Thymus (tissue), 11 donors: ENCODE measurements around the gene PRKAR1A. TPM values are rescaled to one million over a fixed set of nuclear protein-coding genes. Genes with fewer than 3 reads are reported as not detected.
"Not testable (repeated sequence)": the region's sequence is repeated elsewhere in the genome, so short reads cannot be mapped to it uniquely, and the experiment has no call there.

Source experiments
- DNase-seq, 9 donors: peaks; one replicate each; pipeline ENCODE4 v3.0.0-alpha.2; 2013; ENCODE audit warnings: low spot score in 9 of 9, low read depth in 6 of 9, missing footprints in 1 of 9
- H3K27ac ChIP-seq, 2 donors: one replicate each; pipeline ENCODE4 v1.5.1; 2013; ENCODE audit warnings: control low read depth in 1 of 2, low read depth in 1 of 2, low read length in 1 of 2, mild to moderate bottlenecking in 1 of 2, moderate library complexity in 1 of 2
- H3K27me3 ChIP-seq, 2 donors: one replicate each; pipeline ENCODE4 v1.5.1; 2013; ENCODE audit warnings: low read length in 1 of 2; ENCODE audit not compliant: control insufficient read depth in 2 of 2, insufficient read depth in 1 of 2
- H3K36me3 ChIP-seq, 2 donors: one replicate each; pipeline ENCODE4 v1.5.1; 2013; ENCODE audit warnings: low read length in 1 of 2, mild to moderate bottlenecking in 1 of 2, moderate library complexity in 1 of 2; ENCODE audit not compliant: control insufficient read depth in 2 of 2, insufficient read depth in 2 of 2
- H3K4me1 ChIP-seq, 2 donors: one replicate each; pipeline ENCODE4 v1.5.1; 2013; ENCODE audit warnings: low read length in 2 of 2; ENCODE audit not compliant: control insufficient read depth in 2 of 2, insufficient read depth in 2 of 2
- H3K4me3 ChIP-seq, 2 donors: one replicate each; pipeline ENCODE4 v1.5.1; 2013; ENCODE audit warnings: low read length in 2 of 2, control low read depth in 1 of 2, mild to moderate bottlenecking in 1 of 2
- H3K9me3 ChIP-seq, 2 donors: one replicate each; pipeline ENCODE4 v1.5.1; 2013; ENCODE audit warnings: low read length in 1 of 2, mild to moderate bottlenecking in 1 of 2; ENCODE audit not compliant: control insufficient read depth in 2 of 2, insufficient read depth in 1 of 2
- WGBS: extraction: QIAGEN DNeasy Blood & Tissue Kit; methylation state at CpG from one replicate; pipeline ENCODE4 v1.1.7; 2013; 5-methylcytosine and 5-hydroxymethylcytosine counted together
- polyA plus RNA-seq: library from polyadenylated mRNA; stranded (reverse); fragments of 200-250 nt; gene quantifications from one replicate; pipeline ENCODE4 v1.2.3, GENCODE V29; 2013
- total RNA-seq: library from RNA; stranded (reverse); fragments of 120-200 nt; gene quantifications from one replicate; pipeline ENCODE4 v1.2.4, GENCODE V29; 2013
- donor health status: healthy.

The PRKAR1A gene
- total and polyA plus RNA-seq, 2 donors, result 140 to 144 TPM

- H3K27ac ChIP-seq, result peak overlapping the region in 1 of 2 donors; percentile 72
- no peaks in the 10 kb centered on the region for H3K36me3 ChIP-seq
- no peak for DNase-seq
- peaks cover 0 to 29% of the 10 kb centered on the region in 2 donors for H3K4me1 ChIP-seq
- WGBS, result 93% methylated on average over 3 of the region's 3 CpGs
- H3K9me3 ChIP-seq, result no peaks in the 10 kb centered on the region
- no peak overlapping the region for H3K4me3 ChIP-seq
- H3K27me3 ChIP-seq, result peaks cover 0 to 4% of the 10 kb centered on the region in 2 donors
Observed at GRCh38 chr17:68577497-68577821, 65.2 kb downstream of the PRKAR1A start.

- Histone ChIP-seq H3K27me3 (peaks cover 0 to 4% of the 10 kb centered on the region in 2 donors), H3K9me3 (no peaks in the 10 kb centered on the region), H3K27ac (peak overlapping the region in 1 of 2 donors; percentile 51), H3K4me1 (peaks cover 0 to 29% of the 10 kb centered on the region in 2 donors), H3K4me3 (no peak overlapping the region), H3K36me3 (no peaks in the 10 kb centered on the region)
- 93% methylated on average over 3 of the region's 3 CpGs for WGBS
- no peak for DNase-seq
Observed at GRCh38 chr17:68578236-68578635, 66.0 kb downstream of the PRKAR1A start.

- Histone ChIP-seq H3K4me3 (no peak overlapping the region), H3K9me3 (no peaks in the 10 kb centered on the region), H3K27ac (peak overlapping the region; percentile 33 to 62), H3K4me1 (peaks cover 0 to 29% of the 10 kb centered on the region in 2 donors), H3K36me3 (no peaks in the 10 kb centered on the region), H3K27me3 (peaks cover 0 to 4% of the 10 kb centered on the region in 2 donors)
- 94% methylated on average over 8 of the region's 8 CpGs for WGBS
- DNase-seq, result no peak
Observed at GRCh38 chr17:68579194-68579927, 67.1 kb downstream of the PRKAR1A start.

- 87% methylated on average over 6 of the region's 6 CpGs for WGBS
- peak overlapping the region; percentile 60 to 62 for H3K27ac ChIP-seq
- H3K27me3 ChIP-seq, result peaks cover 0 to 4% of the 10 kb centered on the region in 2 donors
- peaks cover 0 to 29% of the 10 kb centered on the region in 2 donors for H3K4me1 ChIP-seq
- no peak overlapping the region for H3K4me3 ChIP-seq
- DNase-seq, result no peak
- H3K36me3 ChIP-seq, result no peaks in the 10 kb centered on the region
- no peaks in the 10 kb centered on the region for H3K9me3 ChIP-seq
Observed at GRCh38 chr17:68580236-68580770, 68.1 kb downstream of the PRKAR1A start.

GRCh38 chr17:68581863-68582645 is 69.8 kb downstream of the PRKAR1A start:
- Histone ChIP-seq H3K36me3 (no peaks in the 10 kb centered on the region), H3K27me3 (peaks cover 0 to 5% of the 10 kb centered on the region in 2 donors), H3K27ac (peak overlapping the region in 1 of 2 donors; percentile 37), H3K4me3 (no peak overlapping the region), H3K9me3 (no peaks in the 10 kb centered on the region), H3K4me1 (peaks cover 0 to 15% of the 10 kb centered on the region in 2 donors)
- DNase-seq, result no peak
- WGBS, result 97% methylated on average over 9 of the region's 9 CpGs

GRCh38 chr17:68582867-68583266 is 70.6 kb downstream of the PRKAR1A start:
- 83% methylated on average over 6 of the region's 6 CpGs for WGBS
- peaks cover 0 to 15% of the 10 kb centered on the region in 2 donors for H3K4me1 ChIP-seq

GRCh38 chr17:68584581-68585303 is 72.5 kb downstream of the PRKAR1A start:
- peaks cover 0 to 5% of the 10 kb centered on the region in 2 donors for H3K27me3 ChIP-seq
- no peak overlapping the region for H3K4me3 ChIP-seq
- DNase-seq, result no peak
- H3K4me1 ChIP-seq, result peaks cover 0 to 7% of the 10 kb centered on the region in 2 donors
- H3K27ac ChIP-seq, result peak overlapping the region in 1 of 2 donors; percentile 1
- WGBS, result 91% methylated on average over 5 of the region's 5 CpGs
- no peaks in the 10 kb centered on the region for H3K36me3 ChIP-seq
- peaks cover 0 to 4% of the 10 kb centered on the region in 2 donors for H3K9me3 ChIP-seq

More at GRCh38 chr17:68582867-68583266, 70.6 kb downstream of the PRKAR1A start:
- not testable (repeated sequence) for H3K36me3 ChIP-seq, H3K27ac ChIP-seq, H3K9me3 ChIP-seq, H3K27me3 ChIP-seq, DNase-seq, H3K4me3 ChIP-seq

GRCh38 chr17:68585643-68586042 is 73.4 kb downstream of the PRKAR1A start:
- H3K27ac ChIP-seq, result no peak overlapping the region
- H3K4me3 ChIP-seq, result no peak overlapping the region
- DNase-seq, result no peak
- peaks cover 0 to 4% of the 10 kb centered on the region in 2 donors for H3K9me3 ChIP-seq
- WGBS, result 94% methylated on average over 4 of the region's 4 CpGs
- peaks cover 0 to 2% of the 10 kb centered on the region in 2 donors for H3K27me3 ChIP-seq
- H3K4me1 ChIP-seq, result peaks cover 0 to 3% of the 10 kb centered on the region in 2 donors
- H3K36me3 ChIP-seq, result no peaks in the 10 kb centered on the region
